ENCODE data around the gene CSRP3.

GRCh38 chr11:19204836-19205235 is 3.1 kb upstream of the CSRP3 start:
- TF ChIP-seq CTCF (IDR thresholded peaks at IDR 0.05) = no peak
- TF ChIP-seq POLR2A (IDR thresholded peaks at IDR 0.05; ENCODE audit: low read length) = no peak
- no peak for TF ChIP-seq REST (IDR thresholded peaks at IDR 0.05)
- TF ChIP-seq RFX5 (IDR thresholded peaks at IDR 0.05) = no peak
- no peak for TF ChIP-seq JUN (IDR thresholded peaks at IDR 0.05)
- no peak for TF ChIP-seq ELK1 (IDR thresholded peaks at IDR 0.05; ENCODE audit: low read depth, low read length)
